HepG2 (cell line): Measurements from ENCODE around the gene MAP3K8. TPM values are rescaled to one million over a fixed set of nuclear protein-coding genes. Genes with fewer than 3 reads are reported as not detected.

ENCODE experiments used
- ATAC-seq: fragments of 200-7000 bp; cut with Tn5 transposase; 3 replicates; pipeline ENCODE4 v1.9.1; 2020; ENCODE audit warnings: mild to moderate bottlenecking, moderate library complexity
- BruUV-seq: library from RNA; stranded (reverse); fragments of 400-500 nt; replicated peaks from 2 replicates; lab custom pipeline; 2021; lab: Mats Ljungman, UMichigan
- CTCF ChIA-PET: fragments of 300-600 bp; formaldehyde crosslinking; extraction: SDS; loops from one replicate; lab custom pipeline; 2021; ENCODE audit warnings: low total read pairs, inconsistent platforms, low intra/inter-chr PET ratio; lab: Yijun Ruan, JAX
- POLR2A ChIA-PET: fragments of 350-600 bp; sonication (Branson Sonifier 250); formaldehyde crosslinking; loops from one replicate; lab custom pipeline; 2020; ENCODE audit warnings: antibody characterized with exemption, inconsistent platforms; lab: Yijun Ruan, JAX
- DNase-seq: peaks from one replicate; pipeline ENCODE4 v3.0.0-alpha.2; 2015; ENCODE audit warnings: low spot score
- FAIRE-seq: peaks from 3 replicates; lab custom pipeline; 2011; peaks lifted over from hg19 to GRCh38; lab: Jason Lieb, UNC
- H2AFZ ChIP-seq: one replicate; pipeline ENCODE4 v1.6.1; 2011; ENCODE audit warnings: low read length, inconsistent platforms
- H3K27ac ChIP-seq: fragments of 300-600 bp; 3 replicates; pipeline ENCODE4 v1.8.0; 2011; ENCODE audit warnings: mixed run types, mild to moderate bottlenecking, mixed read lengths, low read length, inconsistent platforms; ENCODE audit not compliant: insufficient read depth; ENCODE audit errors: extremely low read length
- H3K27me3 ChIP-seq, 2 experiments: fragments of 200-600 bp in 1 of 2; 2 replicates in 1 of 2; 3 replicates in 1 of 2; pipeline versions ENCODE4 v1.6.0 to v1.8.0; 2011; ENCODE audit warnings: low read length in 2 of 2, mild to moderate bottlenecking in 2 of 2, moderate library complexity in 2 of 2, inconsistent platforms in 1 of 2; ENCODE audit not compliant: insufficient read depth in 2 of 2, control insufficient read depth in 1 of 2
- H3K36me3 ChIP-seq, 2 experiments: fragments of 200-600 bp in 1 of 2; replicated peaks in 1 of 2; 2 replicates in 1 of 2; 3 replicates in 1 of 2; pipeline versions ENCODE4 v1.5.1 to v1.8.0; 2011; ENCODE audit warnings: low read length in 2 of 2, inconsistent platforms in 1 of 2; ENCODE audit not compliant: insufficient read depth in 2 of 2, control insufficient read depth in 1 of 2
- H3K4me1 ChIP-seq: 2 replicates; pipeline ENCODE4 v1.5.1; 2012; ENCODE audit warnings: low read length, inconsistent platforms; ENCODE audit not compliant: insufficient read depth
- H3K4me2 ChIP-seq: 2 replicates; pipeline ENCODE4 v1.6.0; 2011; ENCODE audit warnings: low read depth, low read length, inconsistent platforms
- H3K4me3 ChIP-seq, 3 experiments: fragments of 200-600 bp in 1 of 3; sonication (generic), shearing (Covaris generic) in 1 of 3; replicated peaks in 1 of 3; 2 replicates each; pipeline ENCODE4 v1.5.1; 2011 to 2016; ENCODE audit warnings: low read length in 3 of 3, inconsistent platforms in 2 of 3, low read depth in 2 of 3, mild to moderate bottlenecking in 2 of 3, control low read depth in 1 of 3, mixed read lengths in 1 of 3; ENCODE audit not compliant: insufficient read depth in 1 of 3
- H3K79me2 ChIP-seq: one replicate; pipeline ENCODE4 v1.6.1; 2011; ENCODE audit warnings: low read length, inconsistent platforms; ENCODE audit not compliant: insufficient read depth
- H3K9ac ChIP-seq: 2 replicates; pipeline ENCODE4 v1.6.0; 2011; ENCODE audit warnings: mild to moderate bottlenecking, low read depth, low read length, inconsistent platforms; ENCODE audit not compliant: insufficient read depth
- H3K9me3 ChIP-seq: 2 replicates; pipeline ENCODE4 v1.5.1; 2012; ENCODE audit warnings: mild to moderate bottlenecking, low read length
- H4K20me1 ChIP-seq: 2 replicates; pipeline ENCODE4 v1.6.0; 2011; ENCODE audit warnings: inconsistent platforms, mild to moderate bottlenecking, low read length, moderate library complexity; ENCODE audit not compliant: insufficient read depth
- ATAD3A ChIP-seq: sonication (generic); formaldehyde crosslinking; IDR thresholded peaks from 2 replicates; pipeline ENCODE4 v1.4.0; 2020; ENCODE audit warnings: missing genetic modification reagents
- EHMT2 ChIP-seq: fragments of 200-600 bp; sonication (generic); IDR thresholded peaks from 2 replicates; pipeline ENCODE4 v1.7.0; 2017; ENCODE audit warnings: antibody characterized with exemption, low read depth, low read length, borderline replicate concordance
- KLF15 ChIP-seq: sonication (generic); formaldehyde crosslinking; IDR thresholded peaks from 2 replicates; pipeline ENCODE4 v1.8.1; 2023; ENCODE audit warnings: borderline replicate concordance, mild to moderate bottlenecking, inconsistent platforms, missing genetic modification reagents, mixed read lengths
- RNF2 ChIP-seq: fragments of 450-650 bp; conservative IDR thresholded peaks from 2 replicates; pipeline ENCODE4 v1.6.1; 2016; ENCODE audit warnings: low read depth
- SRY ChIP-seq: sonication (generic); formaldehyde crosslinking; IDR thresholded peaks from 2 replicates; pipeline ENCODE4 v1.8.0; 2022; ENCODE audit warnings: mild to moderate bottlenecking, missing genetic modification reagents
- TOE1 ChIP-seq: sonication (generic); formaldehyde crosslinking; IDR thresholded peaks from 2 replicates; pipeline ENCODE4 v1.4.0; 2020; ENCODE audit warnings: mild to moderate bottlenecking, missing genetic modification reagents
- ZNF136 ChIP-seq: sonication (generic); formaldehyde crosslinking; IDR thresholded peaks from 2 replicates; pipeline ENCODE4 v1.8.1; 2022; ENCODE audit warnings: low read depth, mild to moderate bottlenecking, moderate library complexity, missing genetic modification reagents
- ZNF383 ChIP-seq: sonication (generic); formaldehyde crosslinking; IDR thresholded peaks from 2 replicates; pipeline ENCODE4 v1.4.0; 2020; ENCODE audit warnings: missing genetic modification reagents, mild to moderate bottlenecking, borderline replicate concordance
- ZNF570 ChIP-seq: sonication (generic); formaldehyde crosslinking; IDR thresholded peaks from 2 replicates; pipeline ENCODE4 v1.4.0; 2020; ENCODE audit warnings: mild to moderate bottlenecking, missing genetic modification reagents, borderline replicate concordance
- ZNF652 ChIP-seq: IDR thresholded peaks from 2 replicates; pipeline ENCODE4 v1.6.1; 2016; ENCODE audit warnings: low read depth, borderline replicate concordance
- WGBS: methylation state at CpG from one replicate; pipeline ENCODE4 v1.1.6; 2017; ENCODE audit warnings: low lambda C conversion rate; 5-methylcytosine and 5-hydroxymethylcytosine counted together
- in situ Hi-C: cut with HindIII; loops from 2 replicates; pipeline ENCODE4 v1.10.0; 2017; ENCODE audit warnings: low pct_unique_long_range_greater_than_20kb; ENCODE audit not compliant: extremely low pct_ligation_motif_present
- intact Hi-C: fragments of 100-400 bp; cut with micrococcal nuclease; formaldehyde crosslinking; loops from one replicate; pipeline ENCODE4 v1.10.0; 2022; ENCODE audit not compliant: unreplicated experiment
- polyA plus RNA-seq, 8 experiments: library from polyadenylated mRNA; depleted of rRNA in 3 of 8; stranded (reverse) in 7 of 8; unstranded in 1 of 8; fragments of >200 nt; fragmentation: Illumina TruSeq in 4 of 8; extraction: Trizol in 4 of 8; gene quantifications; 2 replicates each; pipeline versions ENCODE4 v1.2.1 to v1.2.3, GENCODE V29; 2011 to 2016; ENCODE audit warnings: low read depth in 4 of 8, missing spikeins in 1 of 8, mixed read lengths in 1 of 8; ENCODE audit not compliant: insufficient read depth in 1 of 8
- total RNA-seq, 5 experiments: library from RNA; depleted of rRNA; stranded (reverse); fragments of >200 nt; fragmentation: Illumina TruSeq; extraction: Trizol; gene quantifications; 2 replicates each; pipeline ENCODE4 v1.2.3, GENCODE V29; 2016; ENCODE audit warnings: low read depth in 1 of 5
- TF ChIP-seq, protein P1 (sequence below): sonication (generic); formaldehyde crosslinking; IDR thresholded peaks from 2 replicates; pipeline ENCODE4 v1.4.0; 2020; ENCODE audit warnings: missing genetic modification reagents, borderline replicate concordance
- TF ChIP-seq, protein P2 (sequence below): sonication (generic); formaldehyde crosslinking; IDR thresholded peaks from 2 replicates; pipeline ENCODE4 v1.4.0; 2020; ENCODE audit warnings: mild to moderate bottlenecking, missing genetic modification reagents, borderline replicate concordance

Gene MAP3K8
- total and polyA plus RNA-seq, 2 of the 13 experiments (the other 11 are each of a cell fraction or from before 2014, with no cell fraction given): 19.3 to 37.9 TPM

DNA sequence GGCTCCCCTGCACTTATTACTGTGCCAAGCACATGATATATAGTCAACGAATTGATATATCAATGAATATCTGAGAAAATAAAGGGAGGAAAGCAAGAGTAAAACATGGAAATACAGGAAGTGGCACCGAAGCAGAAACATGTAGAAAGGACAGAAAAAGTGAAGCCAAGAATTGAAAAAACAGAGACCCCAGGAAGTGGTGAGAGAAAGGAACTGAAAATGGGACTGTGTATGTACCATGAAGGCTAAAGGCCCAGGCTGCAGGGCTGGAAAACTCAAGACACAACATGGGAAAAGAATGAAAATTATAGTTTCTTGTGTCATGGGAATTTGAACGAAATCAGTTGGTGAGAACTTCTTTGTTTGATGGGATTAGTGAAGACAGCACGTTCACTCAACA lies 60.6 kb downstream of the MAP3K8 start:
- Histone ChIP-seq H3K9me3 (no peaks in the 10 kb centered on the region), H3K27me3 (0 out of 5 replicates have a peak, but pooled peaks cover 0 to 3% of the 10 kb centered on the region in 2 experiments), H4K20me1 (no peaks in the 10 kb centered on the region), H3K36me3 (no peaks in the 10 kb centered on the region), H3K27ac (no peak overlapping the region), H2AFZ (no peak overlapping the region), H3K4me3 (no peak overlapping the region), H3K4me2 (no peak overlapping the region), H3K79me2 (no peaks in the 10 kb centered on the region), H3K9ac (no peak overlapping the region), H3K4me1 (peaks cover 38% of the 10 kb centered on the region)
- in situ Hi-C loops (no loop called here), intact Hi-C loops (no loop called here)
- DNase-seq (no peak), FAIRE-seq (no peak), ATAC-seq (no peak)
- 43% methylated on average over 4 of the region's 4 CpGs for WGBS
- CTCF ChIA-PET: no interaction called here
- no TSS peak for BruUV-seq
- no peak for TF ChIP-seq ATAD3A (CRISPR knock-in tag)
- TF ChIP-seq ZNF383 (CRISPR knock-in tag): no peak
- no peak for TF ChIP-seq ZNF136
- no peak for TF ChIP-seq KLF15 (CRISPR knock-in tag)
- TF ChIP-seq SRY (CRISPR knock-in tag): no peak
- POLR2A ChIA-PET: no interaction called here

DNA sequence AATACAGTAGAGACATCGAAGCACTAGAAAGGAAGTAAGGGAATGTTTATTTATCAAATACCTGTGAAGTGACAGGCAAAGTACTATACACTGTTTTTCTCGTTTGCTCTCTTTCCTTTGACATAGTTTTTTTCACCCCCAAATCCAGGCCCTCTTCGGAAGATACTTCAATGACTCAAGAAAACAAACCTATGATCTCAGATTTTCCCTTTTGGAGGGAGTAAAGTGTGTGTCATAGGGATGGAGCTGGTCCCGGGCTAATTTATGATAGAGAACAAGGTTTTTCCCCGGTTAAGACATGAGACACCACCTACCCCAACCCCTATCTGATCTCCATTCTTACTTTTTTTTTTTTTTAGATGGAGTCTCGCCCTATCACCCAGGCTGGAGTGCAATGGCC lies 61.7 kb downstream of the MAP3K8 start:
- FAIRE-seq (no peak), DNase-seq (no peak), ATAC-seq (no peak)
- Histone ChIP-seq H4K20me1 (no peaks in the 10 kb centered on the region), H3K4me3 (no peak overlapping the region), H3K4me2 (no peak overlapping the region), H2AFZ (no peak overlapping the region), H3K27ac (no peak overlapping the region), H3K36me3 (no peaks in the 10 kb centered on the region), H3K9me3 (no peaks in the 10 kb centered on the region), H3K79me2 (no peaks in the 10 kb centered on the region), H3K9ac (no peak overlapping the region), H3K4me1 (peaks cover 45% of the 10 kb centered on the region), H3K27me3 (peaks cover 0 to 3% of the 10 kb centered on the region in 2 experiments; a peak in 1 of 5 replicates)
- no TSS peak for BruUV-seq
- CTCF ChIA-PET: no interaction called here
- POLR2A ChIA-PET: no interaction called here
- TF ChIP-seq EHMT2 (no peak), ZNF570 (CRISPR knock-in tag) (no peak), ZNF652 (no peak), RNF2 (no peak), TOE1 (CRISPR knock-in tag) (no peak)
- TF ChIP-seq, protein P1, sequence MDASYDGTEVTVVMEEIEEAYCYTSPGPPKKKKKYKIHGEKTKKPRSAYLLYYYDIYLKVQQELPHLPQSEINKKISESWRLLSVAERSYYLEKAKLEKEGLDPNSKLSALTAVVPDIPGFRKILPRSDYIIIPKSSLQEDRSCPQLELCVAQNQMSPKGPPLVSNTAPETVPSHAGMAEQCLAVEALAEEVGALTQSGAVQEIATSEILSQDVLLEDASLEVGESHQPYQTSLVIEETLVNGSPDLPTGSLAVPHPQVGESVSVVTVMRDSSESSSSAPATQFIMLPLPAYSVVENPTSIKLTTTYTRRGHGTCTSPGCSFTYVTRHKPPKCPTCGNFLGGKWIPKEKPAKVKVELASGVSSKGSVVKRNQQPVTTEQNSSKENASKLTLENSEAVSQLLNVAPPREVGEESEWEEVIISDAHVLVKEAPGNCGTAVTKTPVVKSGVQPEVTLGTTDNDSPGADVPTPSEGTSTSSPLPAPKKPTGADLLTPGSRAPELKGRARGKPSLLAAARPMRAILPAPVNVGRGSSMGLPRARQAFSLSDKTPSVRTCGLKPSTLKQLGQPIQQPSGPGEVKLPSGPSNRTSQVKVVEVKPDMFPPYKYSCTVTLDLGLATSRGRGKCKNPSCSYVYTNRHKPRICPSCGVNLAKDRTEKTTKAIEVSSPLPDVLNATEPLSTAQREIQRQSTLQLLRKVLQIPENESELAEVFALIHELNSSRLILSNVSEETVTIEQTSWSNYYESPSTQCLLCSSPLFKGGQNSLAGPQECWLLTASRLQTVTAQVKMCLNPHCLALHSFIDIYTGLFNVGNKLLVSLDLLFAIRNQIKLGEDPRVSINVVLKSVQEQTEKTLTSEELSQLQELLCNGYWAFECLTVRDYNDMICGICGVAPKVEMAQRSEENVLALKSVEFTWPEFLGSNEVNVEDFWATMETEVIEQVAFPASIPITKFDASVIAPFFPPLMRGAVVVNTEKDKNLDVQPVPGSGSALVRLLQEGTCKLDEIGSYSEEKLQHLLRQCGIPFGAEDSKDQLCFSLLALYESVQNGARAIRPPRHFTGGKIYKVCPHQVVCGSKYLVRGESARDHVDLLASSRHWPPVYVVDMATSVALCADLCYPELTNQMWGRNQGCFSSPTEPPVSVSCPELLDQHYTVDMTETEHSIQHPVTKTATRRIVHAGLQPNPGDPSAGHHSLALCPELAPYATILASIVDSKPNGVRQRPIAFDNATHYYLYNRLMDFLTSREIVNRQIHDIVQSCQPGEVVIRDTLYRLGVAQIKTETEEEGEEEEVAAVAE (CRISPR knock-in tag): no peak
- TF ChIP-seq, protein P2, sequence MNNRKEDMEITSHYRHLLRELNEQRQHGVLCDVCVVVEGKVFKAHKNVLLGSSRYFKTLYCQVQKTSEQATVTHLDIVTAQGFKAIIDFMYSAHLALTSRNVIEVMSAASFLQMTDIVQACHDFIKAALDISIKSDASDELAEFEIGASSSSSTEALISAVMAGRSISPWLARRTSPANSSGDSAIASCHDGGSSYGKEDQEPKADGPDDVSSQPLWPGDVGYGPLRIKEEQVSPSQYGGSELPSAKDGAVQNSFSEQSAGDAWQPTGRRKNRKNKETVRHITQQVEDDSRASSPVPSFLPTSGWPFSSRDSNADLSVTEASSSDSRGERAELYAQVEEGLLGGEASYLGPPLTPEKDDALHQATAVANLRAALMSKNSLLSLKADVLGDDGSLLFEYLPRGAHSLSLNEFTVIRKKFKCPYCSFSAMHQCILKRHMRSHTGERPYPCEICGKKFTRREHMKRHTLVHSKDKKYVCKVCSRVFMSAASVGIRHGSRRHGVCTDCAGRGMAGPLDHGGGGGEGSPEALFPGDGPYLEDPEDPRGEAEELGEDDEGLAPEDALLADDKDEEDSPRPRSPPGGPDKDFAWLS (CRISPR knock-in tag): no peak
- WGBS: 28% methylated on average over 6 of the region's 6 CpGs
- intact Hi-C loops: no loop called here
- in situ Hi-C loops: no loop called here
